ENCODE measurements around the gene LHX8. TPM values are rescaled to one million over a fixed set of nuclear protein-coding genes. Genes with fewer than 3 reads are reported as not detected.

The LHX8 gene
- total RNA-seq, 1 experiment from 2014 or later = not detected

GRCh38 chr1:75130865-75131564, 3.2 kb upstream of the LHX8 start:
- TF ChIP-seq CTCF (conservative IDR thresholded peaks at IDR 0.05; ENCODE audit: low read depth, low read length) = no peak
- TF ChIP-seq EZH2 (IDR thresholded peaks at IDR 0.05; ENCODE audit: borderline replicate concordance, low read depth, low read length, poor library complexity, severe bottlenecking) = peak; percentile 87
- peaks cover 100% of the 10 kb centered on the region for H3K27me3 ChIP-seq (replicated peaks; ENCODE audit: insufficient read depth, low read depth, low read length, poor library complexity)
- H3K4me3 ChIP-seq (ENCODE audit: low read depth, low read length, poor library complexity, severe bottlenecking) = no peak overlapping the region
- ChIA-PET CTCF (no interaction called here), POLR2A (ENCODE audit: low non-redundant PET) (no interaction called here)
- H3K9me3 ChIP-seq (ENCODE audit: low read depth, low read length, poor library complexity, severe bottlenecking) = no peaks in the 10 kb centered on the region
- no peak for DNase-seq (ENCODE audit: low spot score)
- no TSS peak for BruUV-seq (replicated peaks)
- intact Hi-C loops (cut with micrococcal nuclease; ENCODE audit: unreplicated experiment) = loop anchor here (5.0 kb wide), 1 partner anchor 359 kb away; no protein-coding TSS in a partner anchor
- no peak overlapping the region for H3K27ac ChIP-seq (ENCODE audit: low read depth, low read length, poor library complexity, severe bottlenecking)
- H3K36me3 ChIP-seq (ENCODE audit: insufficient read depth, low read length, poor library complexity, severe bottlenecking) = no peaks in the 10 kb centered on the region
- peaks cover 9% of the 10 kb centered on the region for H3K4me1 ChIP-seq (ENCODE audit: insufficient read depth, low read length, poor library complexity, severe bottlenecking)

- no TSS peak for BruUV-seq (replicated peaks)
- H3K9me3 ChIP-seq (ENCODE audit: low read depth, low read length, poor library complexity, severe bottlenecking) = no peaks in the 10 kb centered on the region
- H3K36me3 ChIP-seq (ENCODE audit: insufficient read depth, low read length, poor library complexity, severe bottlenecking) = no peaks in the 10 kb centered on the region
- intact Hi-C loops (cut with micrococcal nuclease; ENCODE audit: unreplicated experiment) = loop anchor here (5.0 kb wide), 1 partner anchor 359 kb away; no protein-coding TSS in a partner anchor
- no peak overlapping the region for H3K27ac ChIP-seq (ENCODE audit: low read depth, low read length, poor library complexity, severe bottlenecking)
- CTCF ChIA-PET = no interaction called here
- peaks cover 100% of the 10 kb centered on the region for H3K27me3 ChIP-seq (replicated peaks; ENCODE audit: insufficient read depth, low read depth, low read length, poor library complexity)
- H3K4me1 ChIP-seq (ENCODE audit: insufficient read depth, low read length, poor library complexity, severe bottlenecking) = peaks cover 9% of the 10 kb centered on the region
- TF ChIP-seq CTCF (conservative IDR thresholded peaks at IDR 0.05; ENCODE audit: low read depth, low read length) = no peak
- TF ChIP-seq EZH2 (IDR thresholded peaks at IDR 0.05; ENCODE audit: borderline replicate concordance, low read depth, low read length, poor library complexity, severe bottlenecking) = no peak
- no peak for DNase-seq (ENCODE audit: low spot score)
- POLR2A ChIA-PET (ENCODE audit: low non-redundant PET) = no interaction called here
- H3K4me3 ChIP-seq (ENCODE audit: low read depth, low read length, poor library complexity, severe bottlenecking) = no peak overlapping the region
These were observed 2.5 kb upstream of the LHX8 start for GRCh38 chr1:75131565-75132241.

GRCh38 chr1:75132242-75132811, 1.9 kb upstream of the LHX8 start:
- POLR2A ChIA-PET (ENCODE audit: low non-redundant PET) = no interaction called here
- Histone ChIP-seq H3K27me3 (replicated peaks; ENCODE audit: insufficient read depth, low read depth, low read length, poor library complexity) (peaks cover 100% of the 10 kb centered on the region), H3K4me3 (ENCODE audit: low read depth, low read length, poor library complexity, severe bottlenecking) (no peak overlapping the region), H3K4me1 (ENCODE audit: insufficient read depth, low read length, poor library complexity, severe bottlenecking) (peaks cover 9% of the 10 kb centered on the region), H3K9me3 (ENCODE audit: low read depth, low read length, poor library complexity, severe bottlenecking) (no peaks in the 10 kb centered on the region), H3K27ac (ENCODE audit: low read depth, low read length, poor library complexity, severe bottlenecking) (no peak overlapping the region), H3K36me3 (ENCODE audit: insufficient read depth, low read length, poor library complexity, severe bottlenecking) (no peaks in the 10 kb centered on the region)
- no peak for TF ChIP-seq CTCF (conservative IDR thresholded peaks at IDR 0.05; ENCODE audit: low read depth, low read length)
- no peak for TF ChIP-seq EZH2 (IDR thresholded peaks at IDR 0.05; ENCODE audit: borderline replicate concordance, low read depth, low read length, poor library complexity, severe bottlenecking)
- intact Hi-C loops (cut with micrococcal nuclease; ENCODE audit: unreplicated experiment) = loop anchor here (5.0 kb wide), 1 partner anchor 360 kb away; no protein-coding TSS in a partner anchor
- CTCF ChIA-PET = no interaction called here
- BruUV-seq (replicated peaks) = no TSS peak
- DNase-seq (ENCODE audit: low spot score) = no peak
